CD14-positive monocyte (primary cell): ENCODE results near the gene SMC3. TPM values are rescaled to one million over a fixed set of nuclear protein-coding genes. Genes with fewer than 3 reads are reported as not detected.

Source experiments
- DNase-seq, 3 donors: peaks; one replicate each; pipeline ENCODE4 v3.0.0-alpha.2; 2011 to 2022
- H2AFZ ChIP-seq: 2 replicates; pipeline ENCODE4 v1.6.0; 2012; ENCODE audit warnings: mild to moderate bottlenecking, low read depth, low read length, inconsistent platforms; ENCODE audit not compliant: insufficient read depth, poor library complexity, severe bottlenecking
- H3K27ac ChIP-seq, 2 donors: 1 replicate in 1 of 2; 2 replicates in 1 of 2; pipeline ENCODE4 v1.5.1; 2012 to 2013; ENCODE audit warnings: low read length in 2 of 2, control low read depth in 1 of 2, inconsistent platforms in 1 of 2, low read depth in 1 of 2, mild to moderate bottlenecking in 1 of 2
- H3K27me3 ChIP-seq, 2 donors: one replicate each; pipeline versions ENCODE4 v1.6.0 to v1.6.1; 2011 to 2013; ENCODE audit warnings: low read length in 2 of 2; ENCODE audit not compliant: control insufficient read depth in 2 of 2, insufficient read depth in 2 of 2
- H3K36me3 ChIP-seq, 2 donors: replicated peaks in 1 of 2; 1 replicate in 1 of 2; 2 replicates in 1 of 2; pipeline versions ENCODE4 v1.5.1 to v1.6.1; 2012 to 2013; ENCODE audit warnings: low read length in 2 of 2, control low read depth in 1 of 2, inconsistent platforms in 1 of 2, mild to moderate bottlenecking in 1 of 2; ENCODE audit not compliant: insufficient read depth in 2 of 2, control insufficient read depth in 1 of 2
- H3K4me1 ChIP-seq, 2 donors: 1 replicate in 1 of 2; 2 replicates in 1 of 2; pipeline versions ENCODE4 v1.5.1 to v1.6.1; 2012 to 2013; ENCODE audit warnings: low read length in 2 of 2, control low read depth in 1 of 2, inconsistent platforms in 1 of 2, mild to moderate bottlenecking in 1 of 2, moderate library complexity in 1 of 2; ENCODE audit not compliant: insufficient read depth in 2 of 2, control insufficient read depth in 1 of 2
- H3K4me2 ChIP-seq: replicated peaks from 2 replicates; pipeline ENCODE3; 2012; ENCODE audit warnings: low read length, moderate library complexity, mild to moderate bottlenecking; ENCODE audit not compliant: poor library complexity, severe bottlenecking; ENCODE audit errors: extremely low read depth
- H3K4me3 ChIP-seq, 3 experiments: fragments of 200-600 bp in 1 of 3; sonication (generic) in 1 of 3; replicated peaks in 1 of 3; 1 replicate in 2 of 3; 2 replicates in 1 of 3; pipeline ENCODE4 v1.5.1; 2011 to 2013; ENCODE audit warnings: low read length in 3 of 3, mild to moderate bottlenecking in 3 of 3, control low read depth in 2 of 3, low read depth in 2 of 3, inconsistent platforms in 1 of 3, moderate library complexity in 1 of 3
- H3K79me2 ChIP-seq: 2 replicates; pipeline ENCODE4 v1.6.0; 2012; ENCODE audit warnings: mild to moderate bottlenecking, control low read depth, inconsistent platforms, low read length, moderate library complexity; ENCODE audit not compliant: insufficient read depth
- H3K9ac ChIP-seq: 2 replicates; pipeline ENCODE4 v1.6.0; 2017; ENCODE audit warnings: low read length, mild to moderate bottlenecking; ENCODE audit not compliant: insufficient read depth, poor library complexity, severe bottlenecking
- H3K9me3 ChIP-seq, 2 donors: replicated peaks in 1 of 2; 1 replicate in 1 of 2; 2 replicates in 1 of 2; pipeline versions ENCODE4 v1.5.1 to v1.6.1; 2012 to 2013; ENCODE audit warnings: low read length in 2 of 2, control low read depth in 1 of 2; ENCODE audit not compliant: control insufficient read depth in 1 of 2, insufficient read depth in 1 of 2
- H4K20me1 ChIP-seq: 2 replicates; pipeline ENCODE4 v1.6.0; 2012; ENCODE audit warnings: mild to moderate bottlenecking, low read length, control low read depth, moderate library complexity; ENCODE audit not compliant: insufficient read depth
- H3K27ac Mint-ChIP-seq, 7 donors: one replicate each; pipeline ENCODE4 v1.8.0; 2020; ENCODE audit warnings: mild to moderate bottlenecking in 7 of 7, mixed read lengths in 7 of 7, moderate library complexity in 6 of 7, inconsistent platforms in 2 of 7
- H3K27me3 Mint-ChIP-seq, 3 donors: one replicate each; pipeline ENCODE4 v1.8.0; 2021 to 2022; ENCODE audit warnings: low read depth in 3 of 3, mild to moderate bottlenecking in 3 of 3, mixed read lengths in 3 of 3, moderate library complexity in 3 of 3, inconsistent platforms in 1 of 3
- H3K36me3 Mint-ChIP-seq, 2 donors: one replicate each; pipeline ENCODE4 v1.8.0; 2020; ENCODE audit warnings: mixed read lengths in 2 of 2, inconsistent platforms in 1 of 2, mild to moderate bottlenecking in 1 of 2
- H3K4me1 Mint-ChIP-seq: one replicate; pipeline ENCODE4 v1.8.0; 2020; ENCODE audit warnings: mild to moderate bottlenecking, mixed read lengths
- H3K4me3 Mint-ChIP-seq, 2 donors: one replicate each; pipeline ENCODE4 v1.8.0; 2020; ENCODE audit warnings: mild to moderate bottlenecking in 2 of 2, mixed read lengths in 2 of 2, moderate library complexity in 1 of 2
- H3K9me3 Mint-ChIP-seq, 7 donors: one replicate each; pipeline ENCODE4 v1.8.0; 2020 to 2022; ENCODE audit warnings: mixed read lengths in 7 of 7, mild to moderate bottlenecking in 6 of 7, moderate library complexity in 6 of 7, inconsistent platforms in 2 of 7
- WGBS: methylation state at CpG from one replicate; pipeline ENCODE4 v1.1.5; 2013; ENCODE audit warnings: missing lambda C conversion rate; ENCODE audit not compliant: insufficient coverage; 5-methylcytosine and 5-hydroxymethylcytosine counted together
- intact Hi-C, 2 donors: fragments of 100-400 bp; cut with micrococcal nuclease; formaldehyde crosslinking; loops; one replicate each; pipeline versions ENCODE4 v1.15.0 to v1.15.1; 2023
- polyA plus RNA-seq, 3 donors: library from polyadenylated mRNA; depleted of rRNA in 1 of 3; unstranded in 2 of 3; stranded (reverse) in 1 of 3; fragments of 300-500 nt in 2 of 3; fragments of >200 nt in 1 of 3; fragmentation: Illumina TruSeq in 2 of 3; gene quantifications; 1 replicate in 2 of 3; 2 replicates in 1 of 3; pipeline ENCODE4 v1.2.3, GENCODE V29; 2012 to 2021
- TF ChIP-seq, protein P1 (sequence below): fragments of 200-600 bp; IDR thresholded peaks from one replicate; pipeline ENCODE4 v1.8.0; 2022; ENCODE audit warnings: antibody characterized with exemption, mild to moderate bottlenecking

The SMC3 gene
- polyA plus RNA-seq, 3 donors, result 5.0 to 33.9 (median 21.1) TPM

DNA sequence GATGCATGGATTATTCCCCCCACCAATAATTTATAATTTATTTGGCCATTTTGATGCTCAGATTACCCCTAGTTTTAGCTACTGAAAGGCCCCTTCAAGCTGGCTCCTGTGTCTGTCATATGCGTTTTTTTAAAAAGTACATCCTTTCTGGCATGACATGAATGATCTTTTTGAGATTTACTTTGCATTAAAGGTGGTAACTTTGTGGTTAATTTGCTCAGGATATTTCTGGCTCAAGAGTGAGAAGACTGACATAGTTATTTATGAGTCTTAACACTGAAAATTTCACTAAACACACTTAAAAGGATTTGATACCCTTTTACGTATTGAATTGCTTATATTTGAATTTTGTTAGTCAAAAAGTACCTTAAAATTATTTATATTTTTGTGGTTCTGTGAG is 5.4 kb downstream of the SMC3 start:
- no peaks in the 10 kb centered on the region for H3K9me3 ChIP-seq
- DNase-seq, result no peak
- Mint-ChIP-seq H3K27me3 (no peaks in the 10 kb centered on the region), H3K4me1 (peaks cover 36% of the 10 kb centered on the region), H3K27ac (peak overlapping the region in 1 of 7 donors; percentile 26), H3K36me3 (peaks cover 27 to 28% of the 10 kb centered on the region in 2 donors), H3K9me3 (no peaks in the 10 kb centered on the region), H3K4me3 (no peak overlapping the region)
- intact Hi-C loops, result no loop called here
- H3K4me2 ChIP-seq, result no peak overlapping the region
- TF ChIP-seq, protein P1, sequence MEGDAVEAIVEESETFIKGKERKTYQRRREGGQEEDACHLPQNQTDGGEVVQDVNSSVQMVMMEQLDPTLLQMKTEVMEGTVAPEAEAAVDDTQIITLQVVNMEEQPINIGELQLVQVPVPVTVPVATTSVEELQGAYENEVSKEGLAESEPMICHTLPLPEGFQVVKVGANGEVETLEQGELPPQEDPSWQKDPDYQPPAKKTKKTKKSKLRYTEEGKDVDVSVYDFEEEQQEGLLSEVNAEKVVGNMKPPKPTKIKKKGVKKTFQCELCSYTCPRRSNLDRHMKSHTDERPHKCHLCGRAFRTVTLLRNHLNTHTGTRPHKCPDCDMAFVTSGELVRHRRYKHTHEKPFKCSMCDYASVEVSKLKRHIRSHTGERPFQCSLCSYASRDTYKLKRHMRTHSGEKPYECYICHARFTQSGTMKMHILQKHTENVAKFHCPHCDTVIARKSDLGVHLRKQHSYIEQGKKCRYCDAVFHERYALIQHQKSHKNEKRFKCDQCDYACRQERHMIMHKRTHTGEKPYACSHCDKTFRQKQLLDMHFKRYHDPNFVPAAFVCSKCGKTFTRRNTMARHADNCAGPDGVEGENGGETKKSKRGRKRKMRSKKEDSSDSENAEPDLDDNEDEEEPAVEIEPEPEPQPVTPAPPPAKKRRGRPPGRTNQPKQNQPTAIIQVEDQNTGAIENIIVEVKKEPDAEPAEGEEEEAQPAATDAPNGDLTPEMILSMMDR, result no peak
- H3K36me3 ChIP-seq, result peaks cover 38 to 62% of the 10 kb centered on the region in 2 donors
- H3K4me3 ChIP-seq, result no peak overlapping the region
- H3K9ac ChIP-seq, result no peak overlapping the region
- no peaks in the 10 kb centered on the region for H3K27me3 ChIP-seq
- no peak overlapping the region for H3K27ac ChIP-seq
- H4K20me1 ChIP-seq, result peaks cover 24% of the 10 kb centered on the region
- WGBS, result no CpG with 5 or more reads among the region's 2 CpGs
- peaks cover 91% of the 10 kb centered on the region for H3K79me2 ChIP-seq
- no peak overlapping the region for H2AFZ ChIP-seq
- peaks cover 9 to 24% of the 10 kb centered on the region in 2 donors for H3K4me1 ChIP-seq

- H3K27ac Mint-ChIP-seq, result peak overlapping the region in 1 of 7 donors; percentile 78
- no peak overlapping the region for H2AFZ ChIP-seq
- H3K4me3 Mint-ChIP-seq, result no peak overlapping the region
- H3K27me3 ChIP-seq, result no peaks in the 10 kb centered on the region
- H3K4me1 Mint-ChIP-seq, result peaks cover 24% of the 10 kb centered on the region
- DNase-seq, result no peak
- peaks cover 42% of the 10 kb centered on the region in 2 donors for H3K36me3 Mint-ChIP-seq
- no CpG with 5 or more reads among the region's 5 CpGs for WGBS
- no peak overlapping the region for H3K4me2 ChIP-seq
- peaks cover 24% of the 10 kb centered on the region for H4K20me1 ChIP-seq
- no peaks in the 10 kb centered on the region for H3K27me3 Mint-ChIP-seq
- no peak overlapping the region for H3K9ac ChIP-seq
- H3K27ac ChIP-seq, result peak overlapping the region in 1 of 2 donors; percentile 40
- peaks cover 76% of the 10 kb centered on the region for H3K79me2 ChIP-seq
- intact Hi-C loops, result no loop called here
- H3K4me3 ChIP-seq, result no peak overlapping the region
- peaks cover 52 to 77% of the 10 kb centered on the region in 2 donors for H3K36me3 ChIP-seq
- peaks cover 0 to 10% of the 10 kb centered on the region in 2 donors for H3K4me1 ChIP-seq
- H3K9me3 ChIP-seq, result no peaks in the 10 kb centered on the region
- no peaks in the 10 kb centered on the region for H3K9me3 Mint-ChIP-seq
- TF ChIP-seq, protein P1, result no peak
Measured at GRCh38 chr10:110574420-110574819, 6.9 kb downstream of the SMC3 start.
